D721Med (cell line): ENCODE measurements around the gene GPRIN2.

Source experiments
- DNase-seq: peaks from one replicate; pipeline ENCODE4 v3.0.0; 2011; ENCODE audit warnings: low spot score; ENCODE audit not compliant: insufficient read length
- FAIRE-seq: peaks from 2 replicates; lab custom pipeline; 2011; peaks lifted over from hg19 to GRCh38; lab: Jason Lieb, UNC
- CTCF ChIP-seq: IDR thresholded peaks from 2 replicates; pipeline ENCODE4 v1.5.1; 2012; ENCODE audit warnings: mild to moderate bottlenecking, control low read depth; ENCODE audit not compliant: insufficient read depth; ENCODE audit errors: missing control alignments

GPRIN2 gene

GRCh38 chr10:46553238-46554049 is 3.0 kb downstream of the GPRIN2 start:
- DNase-seq, result no peak
- FAIRE-seq, result no peak
- no peak for TF ChIP-seq CTCF

- FAIRE-seq (no peak), DNase-seq (no peak)
These were observed 3.8 kb downstream of the GPRIN2 start for GRCh38 chr10:46552526-46553237.

GRCh38 chr10:46551701-46552525 is 4.5 kb downstream of the GPRIN2 start:
- no peak for TF ChIP-seq CTCF
- DNase-seq (no peak), FAIRE-seq (no peak)

More at GRCh38 chr10:46552526-46553237, 3.8 kb downstream of the GPRIN2 start:
- TF ChIP-seq CTCF, result no peak

GRCh38 chr10:46550795-46551700 is 5.4 kb downstream of the GPRIN2 start:
- DNase-seq (no peak), FAIRE-seq (no peak)
- no peak for TF ChIP-seq CTCF

GRCh38 chr10:46550076-46550790 is 6.2 kb downstream of the GPRIN2 start:
- no peak for FAIRE-seq
- TF ChIP-seq CTCF, result no peak
- DNase-seq, result no peak
